ENCODE measurements around the gene ISL2.

- no peak for TF ChIP-seq CTCF (IDR thresholded peaks at IDR 0.05)
- no peak for TF ChIP-seq POLR2A (IDR thresholded peaks at IDR 0.05)
Observed at GRCh38 chr15:76312540-76313174, 23.9 kb upstream of the ISL2 start.
